Cardiac fibroblast (primary cell): Measurements from ENCODE around the gene GMCL2.

ENCODE experiments used
- DNase-seq, 2 donors: peaks; one replicate each; pipeline versions ENCODE4 v3.0.0 to v3.0.0-alpha.2; 2010; ENCODE audit warnings: low read depth in 2 of 2
- H3K4me3 ChIP-seq, 2 donors: replicated peaks in 1 of 2; 1 replicate in 1 of 2; 2 replicates in 1 of 2; pipeline ENCODE4 v1.5.1; 2011; ENCODE audit warnings: low read depth in 2 of 2, low read length in 2 of 2, mild to moderate bottlenecking in 2 of 2, moderate library complexity in 1 of 2
- CTCF ChIP-seq: IDR thresholded peaks from one replicate; pipeline ENCODE4 v1.5.1; 2011; ENCODE audit warnings: low read depth, mild to moderate bottlenecking, low read length, inconsistent platforms

GMCL2 gene

GRCh38 chr5:178210686-178211085, 23.5 kb upstream of the GMCL2 start:
- no peak overlapping the region for H3K4me3 ChIP-seq
- DNase-seq, result no peak
- no peak for TF ChIP-seq CTCF

- no peak overlapping the region for H3K4me3 ChIP-seq
- DNase-seq, result no peak
- TF ChIP-seq CTCF, result no peak
Measured at GRCh38 chr5:178210073-178210535, 22.9 kb upstream of the GMCL2 start.

GRCh38 chr5:178209334-178210072, 22.3 kb upstream of the GMCL2 start:
- no peak for TF ChIP-seq CTCF
- no peak for DNase-seq
- H3K4me3 ChIP-seq, result no peak overlapping the region

- no peak for DNase-seq
- TF ChIP-seq CTCF, result no peak
- H3K4me3 ChIP-seq, result no peak overlapping the region
Measured at GRCh38 chr5:178208540-178209227, 21.5 kb upstream of the GMCL2 start.

GRCh38 chr5:178207917-178208280, 20.7 kb upstream of the GMCL2 start:
- H3K4me3 ChIP-seq, result no peak overlapping the region
- TF ChIP-seq CTCF, result no peak
- no peak for DNase-seq

GRCh38 chr5:178207183-178207916, 20.2 kb upstream of the GMCL2 start:
- TF ChIP-seq CTCF, result no peak
- peak overlapping the region in 1 of 2 donors; percentile 73 for H3K4me3 ChIP-seq
- DNase-seq, result peak; percentile 69 to 83
